B cell (primary cell): ENCODE measurements around the gene GALNT10. TPM values are rescaled to one million over a fixed set of nuclear protein-coding genes. Genes with fewer than 3 reads are reported as not detected.

Experiments
- ATAC-seq: fragments of 200-7000 bp; cut with Tn5 transposase; one replicate; pipeline ENCODE4 v1.10.0; 2021; ENCODE audit warnings: low read depth, mild to moderate bottlenecking, moderate number of reproducible peaks, moderate library complexity
- CTCF ChIA-PET: fragments of 350-600 bp; sonication (Branson Sonifier 250); formaldehyde crosslinking; loops from one replicate; lab custom pipeline; 2021; ENCODE audit warnings: antibody characterized with exemption, inconsistent platforms; lab: Charles Lee
- POLR2A ChIA-PET: fragments of 350-600 bp; sonication (Branson Sonifier 250); formaldehyde crosslinking; loops from one replicate; lab custom pipeline; 2021; ENCODE audit warnings: antibody characterized with exemption; lab: Charles Lee
- DNase-seq: peaks from one replicate; pipeline ENCODE4 v3.0.0; 2013
- H2AFZ ChIP-seq: 2 replicates; pipeline ENCODE4 v1.6.1; 2012; ENCODE audit warnings: mild to moderate bottlenecking, low read depth, low read length; ENCODE audit not compliant: insufficient read depth, poor library complexity, severe bottlenecking
- H3K27ac ChIP-seq, 2 donors: 1 replicate in 1 of 2; 2 replicates in 1 of 2; pipeline ENCODE4 v1.5.1; 2012 to 2013; ENCODE audit warnings: low read length in 2 of 2, mild to moderate bottlenecking in 2 of 2, moderate library complexity in 1 of 2
- H3K27me3 ChIP-seq, 4 experiments: fragments of 200-600 bp in 1 of 4; sonication (generic) in 1 of 4; replicated peaks in 1 of 4; 1 replicate in 2 of 4; 2 replicates in 2 of 4; pipeline versions ENCODE4 v1.6.1 to v1.7.0; 2013 to 2016; ENCODE audit warnings: low read length in 3 of 4, mild to moderate bottlenecking in 2 of 4, mixed read lengths in 1 of 4, moderate library complexity in 1 of 4; ENCODE audit not compliant: insufficient read depth in 4 of 4, control insufficient read depth in 3 of 4; ENCODE audit errors: control extremely low read depth in 1 of 4
- H3K36me3 ChIP-seq, 2 experiments: replicated peaks in 1 of 2; 1 replicate in 1 of 2; 2 replicates in 1 of 2; pipeline versions ENCODE4 v1.6.1 to v1.7.1; 2013; ENCODE audit warnings: low read length in 1 of 2; ENCODE audit not compliant: insufficient read depth in 2 of 2, control insufficient read depth in 1 of 2; ENCODE audit errors: control extremely low read depth in 1 of 2, extremely low read depth in 1 of 2
- H3K4me1 ChIP-seq, 2 donors: fragments of 200-600 bp in 1 of 2; sonication (generic) in 1 of 2; 1 replicate in 1 of 2; 2 replicates in 1 of 2; pipeline versions ENCODE4 v1.5.1 to v1.6.1; 2013 to 2017; ENCODE audit warnings: low read length in 2 of 2; ENCODE audit not compliant: control insufficient read depth in 2 of 2, insufficient read depth in 2 of 2
- H3K4me2 ChIP-seq: replicated peaks from 2 replicates; pipeline ENCODE3; 2012; ENCODE audit warnings: mild to moderate bottlenecking, low read depth, low read length; ENCODE audit not compliant: poor library complexity, severe bottlenecking
- H3K4me3 ChIP-seq, 5 experiments: fragments of 200-600 bp in 1 of 5; sonication (generic) in 1 of 5; 1 replicate in 3 of 5; 2 replicates in 2 of 5; pipeline versions ENCODE4 v1.5.1 to v1.7.0; 2011 to 2016; ENCODE audit warnings: low read length in 4 of 5, mild to moderate bottlenecking in 4 of 5, low read depth in 2 of 5, control low read depth in 1 of 5, moderate library complexity in 1 of 5; ENCODE audit not compliant: insufficient read depth in 1 of 5; ENCODE audit errors: control extremely low read depth in 1 of 5, extremely low read depth in 1 of 5
- H3K79me2 ChIP-seq: fragments of 200-600 bp; sonication (generic); one replicate; pipeline ENCODE4 v1.6.0; 2016; ENCODE audit warnings: low read length; ENCODE audit not compliant: control insufficient read depth, insufficient read depth
- H3K9ac ChIP-seq: fragments of 200-600 bp; sonication (generic); 2 replicates; pipeline ENCODE4 v1.6.1; 2017; ENCODE audit warnings: mild to moderate bottlenecking, low read length, moderate library complexity
- H3K9me3 ChIP-seq, 3 donors: one replicate each; pipeline versions ENCODE4 v1.6.1 to v1.7.1; 2013; ENCODE audit warnings: low read length in 2 of 3; ENCODE audit not compliant: control insufficient read depth in 2 of 3, insufficient read depth in 1 of 3; ENCODE audit errors: control extremely low read depth in 1 of 3
- H4K20me1 ChIP-seq: 2 replicates; pipeline ENCODE4 v1.6.0; 2012; ENCODE audit warnings: mild to moderate bottlenecking, low read length; ENCODE audit not compliant: insufficient read depth, control insufficient read depth, poor library complexity, severe bottlenecking
- H3K27ac Mint-ChIP-seq: one replicate; pipeline ENCODE4 v1.8.0; 2021; ENCODE audit warnings: mixed read lengths
- H3K27me3 Mint-ChIP-seq: one replicate; pipeline ENCODE4 v1.8.0; 2021; ENCODE audit warnings: mixed read lengths
- H3K4me1 Mint-ChIP-seq: one replicate; pipeline ENCODE4 v1.8.0; 2021; ENCODE audit warnings: mixed read lengths
- H3K4me3 Mint-ChIP-seq: one replicate; pipeline ENCODE4 v1.8.0; 2021; ENCODE audit warnings: mixed read lengths
- H3K9me3 Mint-ChIP-seq: one replicate; pipeline ENCODE4 v1.8.0; 2022; ENCODE audit warnings: mixed read lengths; ENCODE audit not compliant: insufficient read depth
- CTCF ChIP-seq: fragments of 200-600 bp; IDR thresholded peaks from one replicate; pipeline ENCODE4 v1.8.0; 2022; ENCODE audit warnings: antibody characterized with exemption, mild to moderate bottlenecking
- EZH2 ChIP-seq: IDR thresholded peaks from 2 replicates; pipeline ENCODE4 v1.6.1; 2012; ENCODE audit warnings: borderline replicate concordance, low read depth, mild to moderate bottlenecking, moderate library complexity, low read length; ENCODE audit not compliant: insufficient read depth, poor library complexity, severe bottlenecking
- WGBS: methylation state at CpG from one replicate; pipeline ENCODE4 v1.1.5; 2013; ENCODE audit warnings: missing lambda C conversion rate; ENCODE audit not compliant: insufficient coverage; 5-methylcytosine and 5-hydroxymethylcytosine counted together
- intact Hi-C: fragments of 100-400 bp; cut with micrococcal nuclease; formaldehyde crosslinking; loops from one replicate; pipeline ENCODE4 v1.10.0; 2022
- polyA plus RNA-seq: library from polyadenylated mRNA; depleted of rRNA; stranded (reverse); fragments of >200 nt; gene quantifications from 2 replicates; pipeline ENCODE4 v1.2.3, GENCODE V29; 2012
- total RNA-seq, 2 donors: library from RNA; stranded (reverse); fragments of 120-200 nt in 1 of 2; gene quantifications; 1 replicate in 1 of 2; 2 replicates in 1 of 2; pipeline versions ENCODE4 v1.2.3 to v1.2.4, GENCODE V29; 2013 to 2022

The GALNT10 gene
- total and polyA plus RNA-seq, 2 donors (not counting 1 experiment from before 2014, with no cell fraction given), result 27.7 to 42.8 TPM

- H3K4me1 Mint-ChIP-seq, result peaks cover 37% of the 10 kb centered on the region
- Histone ChIP-seq H2AFZ (no peak overlapping the region), H3K4me2 (no peak overlapping the region), H3K79me2 (peaks cover 68% of the 10 kb centered on the region), H3K4me3 (no peak overlapping the region), H3K27me3 (no peaks in the 10 kb centered on the region), H3K27ac (no peak overlapping the region), H3K9ac (no peak overlapping the region), H3K4me1 (peaks cover 7 to 14% of the 10 kb centered on the region in 2 donors), H4K20me1 (peaks cover 47% of the 10 kb centered on the region), H3K9me3 (peaks cover 0 to 13% (median 5%) of the 10 kb centered on the region in 3 donors), H3K36me3 (peaks cover 0 to 50% of the 10 kb centered on the region in 2 experiments)
- no peak overlapping the region for H3K27ac Mint-ChIP-seq
- no peak for DNase-seq
- no peak for ATAC-seq
- no peak overlapping the region for H3K4me3 Mint-ChIP-seq
- ChIA-PET CTCF (no interaction called here), POLR2A (no interaction called here)
- intact Hi-C loops, result no loop called here
- no peaks in the 10 kb centered on the region for H3K27me3 Mint-ChIP-seq
- WGBS, result no CpG with 5 or more reads among the region's 2 CpGs
- TF ChIP-seq EZH2 (no peak), CTCF (no peak)
- H3K9me3 Mint-ChIP-seq, result no peaks in the 10 kb centered on the region
Measured at GRCh38 chr5:154209591-154210081, 19.1 kb downstream of the GALNT10 start.

DNA sequence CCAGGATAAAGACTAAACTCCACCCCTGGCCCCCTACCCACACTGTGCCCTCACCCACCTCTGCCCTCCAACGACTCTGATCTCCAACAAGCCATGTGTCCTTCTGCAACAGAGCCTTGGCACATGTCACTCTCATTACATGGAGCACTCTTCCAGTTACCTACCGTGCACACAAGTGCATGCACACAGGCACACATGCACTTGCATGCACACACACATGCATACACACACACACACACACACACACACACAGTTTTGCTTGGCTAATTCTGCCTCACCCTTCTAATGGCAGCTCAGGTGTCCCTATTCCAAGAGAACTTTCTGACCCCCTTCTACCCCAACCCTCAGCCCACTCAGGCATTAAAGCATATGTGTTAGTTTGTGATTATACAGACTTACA, 19.6 kb downstream of the GALNT10 start:
- Histone ChIP-seq H3K79me2 (peaks cover 65% of the 10 kb centered on the region), H3K9ac (no peak overlapping the region), H3K9me3 (peaks cover 0 to 13% (median 5%) of the 10 kb centered on the region in 3 donors), H3K4me1 (peaks cover 7 to 15% of the 10 kb centered on the region in 2 donors), H2AFZ (no peak overlapping the region), H4K20me1 (peaks cover 42% of the 10 kb centered on the region), H3K36me3 (peaks cover 0 to 45% of the 10 kb centered on the region in 2 experiments), H3K27ac (no peak overlapping the region), H3K27me3 (no peaks in the 10 kb centered on the region), H3K4me2 (no peak overlapping the region), H3K4me3 (no peak overlapping the region)
- Mint-ChIP-seq H3K27me3 (no peaks in the 10 kb centered on the region), H3K9me3 (no peaks in the 10 kb centered on the region), H3K27ac (no peak overlapping the region), H3K4me3 (no peak overlapping the region), H3K4me1 (peaks cover 38% of the 10 kb centered on the region)
- intact Hi-C loops, result no loop called here
- TF ChIP-seq CTCF (no peak), EZH2 (no peak)
- POLR2A ChIA-PET, result no interaction called here
- CTCF ChIA-PET, result no interaction called here
- WGBS, result 93% methylated on average over 2 of the region's 2 CpGs
- ATAC-seq (no peak), DNase-seq (no peak)
